ENCODE measurements around the gene WDR1. TPM values are rescaled to one million over a fixed set of nuclear protein-coding genes. Genes with fewer than 3 reads are reported as not detected.

The WDR1 gene
- total RNA-seq, 4 donors from 2014 or later: 361 to 536 (median 485) TPM

- Histone ChIP-seq H3K4me1 (peaks cover 17 to 45% (median 31%) of the 10 kb centered on the region in 4 donors), H3K27me3 (no peaks in the 10 kb centered on the region), H3K4me3 (no peak overlapping the region), H3K27ac (replicated peaks in 1 of 4) (peak overlapping the region; percentile 28 to 52 (median 42)), H3K36me3 (peaks cover 59 to 78% (median 70%) of the 10 kb centered on the region in 4 donors), H3K9me3 (no peaks in the 10 kb centered on the region)
- DNase-seq (ENCODE audit: extremely low spot score): no peak
- intact Hi-C loops (cut with DNase I): no loop called here
- 88% methylated on average over 13 of the region's 13 CpGs for WGBS
- TF ChIP-seq EP300 (IDR thresholded peaks at IDR 0.05) (no peak), POLR2A (IDR thresholded peaks at IDR 0.05; ENCODE audit: low read depth) (no peak), POLR2AphosphoS5 (IDR thresholded peaks at IDR 0.05) (no peak)
- TF ChIP-seq, protein P1, sequence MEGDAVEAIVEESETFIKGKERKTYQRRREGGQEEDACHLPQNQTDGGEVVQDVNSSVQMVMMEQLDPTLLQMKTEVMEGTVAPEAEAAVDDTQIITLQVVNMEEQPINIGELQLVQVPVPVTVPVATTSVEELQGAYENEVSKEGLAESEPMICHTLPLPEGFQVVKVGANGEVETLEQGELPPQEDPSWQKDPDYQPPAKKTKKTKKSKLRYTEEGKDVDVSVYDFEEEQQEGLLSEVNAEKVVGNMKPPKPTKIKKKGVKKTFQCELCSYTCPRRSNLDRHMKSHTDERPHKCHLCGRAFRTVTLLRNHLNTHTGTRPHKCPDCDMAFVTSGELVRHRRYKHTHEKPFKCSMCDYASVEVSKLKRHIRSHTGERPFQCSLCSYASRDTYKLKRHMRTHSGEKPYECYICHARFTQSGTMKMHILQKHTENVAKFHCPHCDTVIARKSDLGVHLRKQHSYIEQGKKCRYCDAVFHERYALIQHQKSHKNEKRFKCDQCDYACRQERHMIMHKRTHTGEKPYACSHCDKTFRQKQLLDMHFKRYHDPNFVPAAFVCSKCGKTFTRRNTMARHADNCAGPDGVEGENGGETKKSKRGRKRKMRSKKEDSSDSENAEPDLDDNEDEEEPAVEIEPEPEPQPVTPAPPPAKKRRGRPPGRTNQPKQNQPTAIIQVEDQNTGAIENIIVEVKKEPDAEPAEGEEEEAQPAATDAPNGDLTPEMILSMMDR (IDR thresholded peaks at IDR 0.05): no peak
Observed at GRCh38 chr4:10074076-10074766, 42.4 kb downstream of the WDR1 start.

GRCh38 chr4:10072420-10073017 lies 44.1 kb downstream of the WDR1 start:
- TF ChIP-seq POLR2AphosphoS5 (IDR thresholded peaks at IDR 0.05): no peak
- TF ChIP-seq POLR2A (IDR thresholded peaks at IDR 0.05; ENCODE audit: low read depth): no peak
- TF ChIP-seq, protein P1 (IDR thresholded peaks at IDR 0.05): no peak
- TF ChIP-seq EP300 (IDR thresholded peaks at IDR 0.05): no peak
- Histone ChIP-seq H3K4me3 (no peak overlapping the region), H3K27ac (replicated peaks in 1 of 4) (peak overlapping the region in 1 of 4 donors; percentile 6), H3K9me3 (no peaks in the 10 kb centered on the region), H3K36me3 (peaks cover 43 to 73% (median 68%) of the 10 kb centered on the region in 4 donors), H3K27me3 (no peaks in the 10 kb centered on the region), H3K4me1 (peaks cover under 1 to 28% (median 15%) of the 10 kb centered on the region in 4 donors)
- 59% methylated on average over 7 of the region's 7 CpGs for WGBS
- DNase-seq (ENCODE audit: extremely low spot score): no peak
- intact Hi-C loops (cut with DNase I): no loop called here

GRCh38 chr4:10069075-10069642 lies 47.4 kb downstream of the WDR1 start:
- TF ChIP-seq POLR2AphosphoS5 (IDR thresholded peaks at IDR 0.05) (peak in 1 of 2 donors; percentile 23), EP300 (IDR thresholded peaks at IDR 0.05) (no peak)
- Histone ChIP-seq H3K27ac (replicated peaks in 1 of 4) (no peak overlapping the region), H3K4me3 (no peak overlapping the region), H3K9me3 (no peaks in the 10 kb centered on the region), H3K4me1 (peaks cover 0 to 3% (median 2%) of the 10 kb centered on the region in 4 donors), H3K27me3 (no peaks in the 10 kb centered on the region), H3K36me3 (peaks cover 10 to 60% (median 56%) of the 10 kb centered on the region in 4 donors)
- WGBS: 88% methylated on average over 12 of the region's 12 CpGs
- DNase-seq (ENCODE audit: extremely low spot score): no peak
- intact Hi-C loops (cut with DNase I): loop anchor here (5.0 to 10.0 kb wide), 2 partner anchors 307 to 336 kb away; no protein-coding TSS in a partner anchor

- Histone ChIP-seq H3K36me3 (peaks cover 3 to 59% (median 37%) of the 10 kb centered on the region in 4 donors), H3K4me1 (peaks cover 10 to 16% (median 14%) of the 10 kb centered on the region in 4 donors), H3K9me3 (no peaks in the 10 kb centered on the region), H3K27me3 (no peaks in the 10 kb centered on the region), H3K4me3 (no peak overlapping the region), H3K27ac (replicated peaks in 1 of 4) (no peak overlapping the region)
- DNase-seq (ENCODE audit: extremely low spot score): no peak
- intact Hi-C loops (cut with DNase I): loop anchor here (5.0 to 10.0 kb wide), 2 partner anchors 305 to 338 kb away; no protein-coding TSS in a partner anchor
- WGBS: 90% methylated on average over 15 of the region's 15 CpGs
- TF ChIP-seq POLR2A (IDR thresholded peaks at IDR 0.05; ENCODE audit: low read depth) (no peak), POLR2AphosphoS5 (IDR thresholded peaks at IDR 0.05) (no peak), EP300 (IDR thresholded peaks at IDR 0.05) (no peak)
- TF ChIP-seq, protein P1 (IDR thresholded peaks at IDR 0.05): no peak
Observed at GRCh38 chr4:10066670-10067651, 49.6 kb downstream of the WDR1 start.
